ENCODE data around the gene GBE1. TPM values are rescaled to one million over a fixed set of nuclear protein-coding genes. Genes with fewer than 3 reads are reported as not detected.

The GBE1 gene
- total RNA-seq, 2 experiments from 2014 or later, result 29.8 to 33.3 TPM

GRCh38 chr3:81545572-81545971 lies 215.9 kb downstream of the GBE1 start:
- H3K36me3 Mint-ChIP-seq (ENCODE audit: low read depth), result peaks cover 4% of the 10 kb centered on the region
- ChIA-PET CTCF (no interaction called here), POLR2A (no interaction called here)
- H3K4me1 Mint-ChIP-seq (ENCODE audit: low read depth), result no peaks in the 10 kb centered on the region
- H3K27ac Mint-ChIP-seq, result no peak overlapping the region
- H3K4me3 Mint-ChIP-seq, result no peak overlapping the region
- DNase-seq, result no peak
- peaks cover 9% of the 10 kb centered on the region for H3K9me3 Mint-ChIP-seq (ENCODE audit: insufficient read depth)
- no peaks in the 10 kb centered on the region for H3K27me3 Mint-ChIP-seq (ENCODE audit: low read depth)
- no peak for ATAC-seq

GRCh38 chr3:81544385-81544784 lies 217.1 kb downstream of the GBE1 start:
- Mint-ChIP-seq H3K4me3 (no peak overlapping the region), H3K9me3 (ENCODE audit: insufficient read depth) (peaks cover 9% of the 10 kb centered on the region), H3K4me1 (ENCODE audit: low read depth) (no peaks in the 10 kb centered on the region), H3K27me3 (ENCODE audit: low read depth) (no peaks in the 10 kb centered on the region), H3K36me3 (ENCODE audit: low read depth) (peaks cover 2% of the 10 kb centered on the region), H3K27ac (no peak overlapping the region)
- no peak for DNase-seq
- ChIA-PET CTCF (no interaction called here), POLR2A (no interaction called here)
- no peak for ATAC-seq

GRCh38 chr3:81540787-81541186 lies 220.7 kb downstream of the GBE1 start:
- H3K36me3 Mint-ChIP-seq (ENCODE audit: low read depth), result peaks cover 2% of the 10 kb centered on the region
- H3K9me3 Mint-ChIP-seq (ENCODE audit: insufficient read depth), result no peaks in the 10 kb centered on the region
- POLR2A ChIA-PET, result no interaction called here
- CTCF ChIA-PET, result no interaction called here
- no peak overlapping the region for H3K27ac Mint-ChIP-seq
- DNase-seq (no peak), ATAC-seq (no peak)
- H3K4me3 Mint-ChIP-seq, result no peak overlapping the region
- H3K27me3 Mint-ChIP-seq (ENCODE audit: low read depth), result no peaks in the 10 kb centered on the region
- no peaks in the 10 kb centered on the region for H3K4me1 Mint-ChIP-seq (ENCODE audit: low read depth)

- CTCF ChIA-PET, result no interaction called here
- DNase-seq, result no peak
Measured at GRCh38 chr3:81531846-81532245, 229.6 kb downstream of the GBE1 start.

GRCh38 chr3:81531263-81531662 lies 230.2 kb downstream of the GBE1 start:
- Mint-ChIP-seq H3K36me3 (ENCODE audit: low read depth) (peaks cover 38% of the 10 kb centered on the region), H3K9me3 (ENCODE audit: insufficient read depth) (peaks cover 5% of the 10 kb centered on the region), H3K4me3 (no peak overlapping the region), H3K27me3 (ENCODE audit: low read depth) (no peaks in the 10 kb centered on the region), H3K4me1 (ENCODE audit: low read depth) (no peaks in the 10 kb centered on the region), H3K27ac (no peak overlapping the region)
- DNase-seq (no peak), ATAC-seq (no peak)
- POLR2A ChIA-PET, result no interaction called here
- CTCF ChIA-PET, result no interaction called here

More at GRCh38 chr3:81531846-81532245, 229.6 kb downstream of the GBE1 start:
- no peak overlapping the region for H3K4me3 Mint-ChIP-seq
- H3K36me3 Mint-ChIP-seq (ENCODE audit: low read depth), result peaks cover 38% of the 10 kb centered on the region
- no peak overlapping the region for H3K27ac Mint-ChIP-seq
- ATAC-seq, result no peak
- POLR2A ChIA-PET, result no interaction called here
- no peaks in the 10 kb centered on the region for H3K27me3 Mint-ChIP-seq (ENCODE audit: low read depth)
- H3K4me1 Mint-ChIP-seq (ENCODE audit: low read depth), result no peaks in the 10 kb centered on the region
- peaks cover 5% of the 10 kb centered on the region for H3K9me3 Mint-ChIP-seq (ENCODE audit: insufficient read depth)

GRCh38 chr3:81530180-81530939 lies 231.1 kb downstream of the GBE1 start:
- Mint-ChIP-seq H3K9me3 (ENCODE audit: insufficient read depth) (peaks cover 5% of the 10 kb centered on the region), H3K4me1 (ENCODE audit: low read depth) (no peaks in the 10 kb centered on the region), H3K27me3 (ENCODE audit: low read depth) (no peaks in the 10 kb centered on the region), H3K4me3 (no peak overlapping the region), H3K27ac (no peak overlapping the region), H3K36me3 (ENCODE audit: low read depth) (peaks cover 41% of the 10 kb centered on the region)
- no peak for ATAC-seq
- DNase-seq, result no peak
- CTCF ChIA-PET, result no interaction called here
- POLR2A ChIA-PET, result no interaction called here

GRCh38 chr3:81521855-81522254 lies 239.6 kb downstream of the GBE1 start:
- ChIA-PET POLR2A (no interaction called here), CTCF (interaction anchor here (0.6 to 1.6 kb wide), 2 partner anchors 32 to 611 kb away, joined by 3 to 5 read pairs; no protein-coding TSS in a partner anchor)
- Mint-ChIP-seq H3K27ac (no peak overlapping the region), H3K4me1 (ENCODE audit: low read depth) (no peaks in the 10 kb centered on the region), H3K4me3 (no peak overlapping the region), H3K27me3 (ENCODE audit: low read depth) (no peaks in the 10 kb centered on the region), H3K36me3 (ENCODE audit: low read depth) (peaks cover 3% of the 10 kb centered on the region), H3K9me3 (ENCODE audit: insufficient read depth) (no peaks in the 10 kb centered on the region)
- ATAC-seq (no peak), DNase-seq (no peak)

GRCh38 chr3:81518945-81519344 lies 242.5 kb downstream of the GBE1 start:
- Mint-ChIP-seq H3K9me3 (ENCODE audit: insufficient read depth) (no peaks in the 10 kb centered on the region), H3K27me3 (ENCODE audit: low read depth) (no peaks in the 10 kb centered on the region), H3K27ac (no peak overlapping the region), H3K4me1 (ENCODE audit: low read depth) (no peaks in the 10 kb centered on the region), H3K4me3 (no peak overlapping the region), H3K36me3 (ENCODE audit: low read depth) (no peaks in the 10 kb centered on the region)
- DNase-seq (no peak), ATAC-seq (no peak)
- POLR2A ChIA-PET, result no interaction called here
- CTCF ChIA-PET, result no interaction called here

- DNase-seq (no peak), ATAC-seq (no peak)
- no peaks in the 10 kb centered on the region for H3K9me3 Mint-ChIP-seq (ENCODE audit: insufficient read depth)
- H3K27ac Mint-ChIP-seq, result no peak overlapping the region
- CTCF ChIA-PET, result interaction anchor here (1.0 to 1.3 kb wide), 3 partner anchors 14 to 26 kb away, joined by 3 read pairs; no protein-coding TSS in a partner anchor
- no peaks in the 10 kb centered on the region for H3K36me3 Mint-ChIP-seq (ENCODE audit: low read depth)
- no peak overlapping the region for H3K4me3 Mint-ChIP-seq
- H3K27me3 Mint-ChIP-seq (ENCODE audit: low read depth), result no peaks in the 10 kb centered on the region
- no peaks in the 10 kb centered on the region for H3K4me1 Mint-ChIP-seq (ENCODE audit: low read depth)
- POLR2A ChIA-PET, result no interaction called here
Measured at GRCh38 chr3:81516042-81516441, 245.4 kb downstream of the GBE1 start.

GRCh38 chr3:81513591-81513990 lies 247.9 kb downstream of the GBE1 start:
- CTCF ChIA-PET, result no interaction called here
- no peaks in the 10 kb centered on the region for H3K9me3 Mint-ChIP-seq (ENCODE audit: insufficient read depth)

GRCh38 chr3:81503026-81503425 lies 258.4 kb downstream of the GBE1 start:
- ATAC-seq (no peak), DNase-seq (no peak)
- POLR2A ChIA-PET, result no interaction called here
- no peaks in the 10 kb centered on the region for H3K4me1 Mint-ChIP-seq (ENCODE audit: low read depth)
- H3K9me3 Mint-ChIP-seq (ENCODE audit: insufficient read depth), result no peaks in the 10 kb centered on the region
- H3K27me3 Mint-ChIP-seq (ENCODE audit: low read depth), result no peaks in the 10 kb centered on the region
- no peak overlapping the region for H3K27ac Mint-ChIP-seq
- CTCF ChIA-PET, result interaction anchor here (1.0 to 1.8 kb wide), 2 partner anchors 13 kb away, joined by 3 to 9 read pairs; no protein-coding TSS in a partner anchor
- no peak overlapping the region for H3K4me3 Mint-ChIP-seq
- no peaks in the 10 kb centered on the region for H3K36me3 Mint-ChIP-seq (ENCODE audit: low read depth)

More at GRCh38 chr3:81513591-81513990, 247.9 kb downstream of the GBE1 start:
- no peak overlapping the region for H3K27ac Mint-ChIP-seq
- no peaks in the 10 kb centered on the region for H3K4me1 Mint-ChIP-seq (ENCODE audit: low read depth)
- H3K36me3 Mint-ChIP-seq (ENCODE audit: low read depth), result no peaks in the 10 kb centered on the region
- no peak for ATAC-seq
- POLR2A ChIA-PET, result no interaction called here
- DNase-seq, result no peak
- H3K27me3 Mint-ChIP-seq (ENCODE audit: low read depth), result no peaks in the 10 kb centered on the region
- no peak overlapping the region for H3K4me3 Mint-ChIP-seq

- ChIA-PET POLR2A (no interaction called here), CTCF (interaction anchor here (0.9 to 1.8 kb wide), 3 partner anchors 9 to 13 kb away, joined by 3 to 9 read pairs (median 4); no protein-coding TSS in a partner anchor)
- H3K9me3 Mint-ChIP-seq (ENCODE audit: insufficient read depth), result no peaks in the 10 kb centered on the region
- H3K27ac Mint-ChIP-seq, result no peak overlapping the region
- H3K4me1 Mint-ChIP-seq (ENCODE audit: low read depth), result no peaks in the 10 kb centered on the region
- no peaks in the 10 kb centered on the region for H3K36me3 Mint-ChIP-seq (ENCODE audit: low read depth)
- H3K27me3 Mint-ChIP-seq (ENCODE audit: low read depth), result no peaks in the 10 kb centered on the region
- no peak for DNase-seq
- H3K4me3 Mint-ChIP-seq, result no peak overlapping the region
- no peak for ATAC-seq
Measured at GRCh38 chr3:81502236-81502635, 259.2 kb downstream of the GBE1 start.

- H3K36me3 Mint-ChIP-seq (ENCODE audit: low read depth), result no peaks in the 10 kb centered on the region
- ChIA-PET CTCF (no interaction called here), POLR2A (no interaction called here)
- DNase-seq (no peak), ATAC-seq (no peak)
- H3K4me1 Mint-ChIP-seq (ENCODE audit: low read depth), result no peaks in the 10 kb centered on the region
- H3K27me3 Mint-ChIP-seq (ENCODE audit: low read depth), result no peaks in the 10 kb centered on the region
- H3K9me3 Mint-ChIP-seq (ENCODE audit: insufficient read depth), result no peaks in the 10 kb centered on the region
- no peak overlapping the region for H3K4me3 Mint-ChIP-seq
- no peak overlapping the region for H3K27ac Mint-ChIP-seq
Measured at GRCh38 chr3:81500039-81500438, 261.4 kb downstream of the GBE1 start.
